GM12878 (cell line): ENCODE data around the gene RNF183. TPM values are rescaled to one million over a fixed set of nuclear protein-coding genes. Genes with fewer than 3 reads are reported as not detected.

Source experiments
- ATAC-seq: fragments of 200-7000 bp; cut with Tn5 transposase; 3 replicates; pipeline ENCODE4 v1.9.1; 2020; ENCODE audit warnings: mild to moderate bottlenecking, moderate library complexity
- BruUV-seq: library from RNA; stranded (reverse); fragments of 400-500 nt; replicated peaks from 2 replicates; lab custom pipeline; 2021; lab: Mats Ljungman, UMichigan
- CTCF ChIA-PET: fragments of 300-600 bp; sonication (Branson Sonifier 250); formaldehyde crosslinking; extraction: SDS; loops from one replicate; lab custom pipeline; 2021; ENCODE audit warnings: inconsistent platforms; lab: Yijun Ruan, JAX
- POLR2A ChIA-PET: fragments of 350-600 bp; formaldehyde crosslinking; extraction: SDS; loops from one replicate; lab custom pipeline; 2021; ENCODE audit warnings: inconsistent platforms; lab: Charles Lee
- RAD21 ChIA-PET: fragments of 300-600 bp; sonication (Branson Sonifier 250); formaldehyde crosslinking; loops from one replicate; lab custom pipeline; 2023; ENCODE audit warnings: antibody characterized with exemption; ENCODE audit not compliant: unreplicated experiment; lab: Charles Lee
- SMC1A ChIA-PET: fragments of 300-600 bp; sonication (Branson Sonifier 250); formaldehyde crosslinking; loops from one replicate; lab custom pipeline; 2023; ENCODE audit not compliant: unreplicated experiment, uncharacterized antibody; lab: Charles Lee
- DNase-seq: peaks from one replicate; pipeline ENCODE4 v3.0.0-alpha.2; 2011; ENCODE audit warnings: low read depth, low spot score
- FAIRE-seq: peaks from 3 replicates; lab custom pipeline; 2011; peaks lifted over from hg19 to GRCh38; lab: Jason Lieb, UNC
- H2AFZ ChIP-seq: 2 replicates; pipeline ENCODE4 v1.6.0; 2011; ENCODE audit warnings: low read depth, low read length, control low read depth; ENCODE audit not compliant: control insufficient read depth
- H3K27ac ChIP-seq: 2 replicates; pipeline ENCODE4 v1.5.1; 2011; ENCODE audit warnings: control low read depth; ENCODE audit not compliant: control insufficient read depth, insufficient read depth
- H3K27me3 ChIP-seq, 2 experiments: replicated peaks in 1 of 2; 2 replicates each; pipeline versions ENCODE4 v1.6.0 to v1.6.1; 2011; ENCODE audit warnings: low read length in 1 of 2; ENCODE audit not compliant: control insufficient read depth in 2 of 2, insufficient read depth in 2 of 2
- H3K36me3 ChIP-seq, 2 experiments: 2 replicates each; pipeline ENCODE4 v1.5.1; 2011; ENCODE audit warnings: low read length in 1 of 2; ENCODE audit not compliant: control insufficient read depth in 2 of 2, insufficient read depth in 2 of 2
- H3K4me1 ChIP-seq: 2 replicates; pipeline ENCODE4 v1.6.1; 2011; ENCODE audit warnings: mild to moderate bottlenecking, low read length, moderate library complexity, mixed read lengths; ENCODE audit not compliant: control insufficient read depth, insufficient read depth
- H3K4me2 ChIP-seq: 2 replicates; pipeline ENCODE4 v1.6.0; 2011; ENCODE audit warnings: control low read depth; ENCODE audit not compliant: control insufficient read depth, insufficient read depth
- H3K4me3 ChIP-seq: fragments of 200-600 bp; sonication (generic); 2 replicates; pipeline ENCODE4 v1.5.1; 2016
- H3K79me2 ChIP-seq: 2 replicates; pipeline ENCODE4 v1.6.0; 2011; ENCODE audit warnings: low read length; ENCODE audit not compliant: control insufficient read depth, insufficient read depth
- H3K9ac ChIP-seq: 2 replicates; pipeline ENCODE4 v1.8.0; 2011; ENCODE audit warnings: low read length, control low read depth, mixed read lengths; ENCODE audit not compliant: control insufficient read depth, insufficient read depth
- H3K9me3 ChIP-seq: replicated peaks from 3 replicates; pipeline ENCODE4 v1.5.1; 2011; ENCODE audit warnings: mild to moderate bottlenecking, low read length; ENCODE audit not compliant: control insufficient read depth, insufficient read depth
- H4K20me1 ChIP-seq: 2 replicates; pipeline ENCODE4 v1.6.0; 2011; ENCODE audit not compliant: control insufficient read depth, insufficient read depth
- ATF3 ChIP-seq: IDR thresholded peaks from 2 replicates; pipeline ENCODE4 v1.6.1; 2011; ENCODE audit warnings: low read depth, mild to moderate bottlenecking, low read length, moderate library complexity, borderline replicate concordance; ENCODE audit errors: extremely low read depth
- ATF7 ChIP-seq: fragments of 450-650 bp; IDR thresholded peaks from 2 replicates; pipeline ENCODE4 v1.6.1; 2016; ENCODE audit warnings: low read depth, mild to moderate bottlenecking
- CHD1 ChIP-seq: IDR thresholded peaks from 2 replicates; pipeline ENCODE4 v1.6.1; 2012; ENCODE audit warnings: low read depth, low read length, improper control_type of control experiment
- CHD2 ChIP-seq: IDR thresholded peaks from 2 replicates; pipeline ENCODE4 v1.6.1; 2011; ENCODE audit warnings: low read depth, low read length, improper control_type of control experiment, borderline replicate concordance
- CHD4 ChIP-seq: fragments of 200-600 bp; sonication (generic); IDR thresholded peaks from 2 replicates; pipeline ENCODE4 v1.6.1; 2016; ENCODE audit warnings: mild to moderate bottlenecking
- CREM ChIP-seq: IDR thresholded peaks from 2 replicates; pipeline ENCODE4 v1.6.1; 2014; ENCODE audit warnings: antibody characterized with exemption, low read depth
- E2F4 ChIP-seq: IDR thresholded peaks from 2 replicates; pipeline ENCODE4 v1.6.1; 2012; ENCODE audit warnings: low read depth, low read length, improper control_type of control experiment
- HSF1 ChIP-seq: fragments of 150-350 bp; IDR thresholded peaks from 2 replicates; pipeline ENCODE4 v1.6.1; 2014; ENCODE audit warnings: mild to moderate bottlenecking, low read depth, low read length
- IKZF1 ChIP-seq: fragments of 450-650 bp; conservative IDR thresholded peaks from 2 replicates; pipeline ENCODE4 v1.6.1; 2017; ENCODE audit warnings: antibody characterized with exemption, mild to moderate bottlenecking
- KLF5 ChIP-seq: fragments of 450-650 bp; IDR thresholded peaks from 2 replicates; pipeline ENCODE4 v1.6.1; 2014; ENCODE audit warnings: mild to moderate bottlenecking; ENCODE audit not compliant: partially characterized antibody
- NFIC ChIP-seq: IDR thresholded peaks from 2 replicates; pipeline ENCODE4 v1.6.1; 2012; ENCODE audit warnings: low read depth, mild to moderate bottlenecking, inconsistent platforms, low read length, moderate library complexity
- NR2C1 ChIP-seq: fragments of 450-650 bp; IDR thresholded peaks from 2 replicates; pipeline ENCODE4 v1.6.1; 2017; ENCODE audit warnings: antibody characterized with exemption, mild to moderate bottlenecking, moderate library complexity
- NR2F1 ChIP-seq: fragments of 450-650 bp; conservative IDR thresholded peaks from 2 replicates; pipeline ENCODE4 v1.6.1; 2017; ENCODE audit warnings: mild to moderate bottlenecking
- POLR2A ChIP-seq: IDR thresholded peaks from 2 replicates; pipeline ENCODE4 v1.6.1; 2011; ENCODE audit warnings: low read depth, mild to moderate bottlenecking, low read length
- RAD51 ChIP-seq: fragments of 450-650 bp; IDR thresholded peaks from 2 replicates; pipeline ENCODE4 v1.6.1; 2016; ENCODE audit warnings: moderate library complexity, mild to moderate bottlenecking, inconsistent platforms
- SMARCA5 ChIP-seq: fragments of 450-650 bp; IDR thresholded peaks from 2 replicates; pipeline ENCODE4 v1.6.1; 2017; ENCODE audit warnings: mild to moderate bottlenecking
- STAT1 ChIP-seq: fragments of 450-650 bp; conservative IDR thresholded peaks from 2 replicates; pipeline ENCODE4 v1.6.1; 2014; ENCODE audit warnings: antibody characterized with exemption, mild to moderate bottlenecking
- SUPT20H ChIP-seq: IDR thresholded peaks from 2 replicates; pipeline ENCODE4 v1.6.1; 2011; ENCODE audit warnings: low read depth, mild to moderate bottlenecking, low read length, moderate library complexity, borderline replicate concordance; ENCODE audit not compliant: control insufficient read depth
- USF2 ChIP-seq: IDR thresholded peaks from 2 replicates; pipeline ENCODE4 v1.6.1; 2011; ENCODE audit warnings: low read depth, low read length, improper control_type of control experiment, borderline replicate concordance
- ZNF384 ChIP-seq: IDR thresholded peaks from 2 replicates; pipeline ENCODE4 v1.6.1; 2012; ENCODE audit warnings: low read depth, mild to moderate bottlenecking, low read length, improper control_type of control experiment, borderline replicate concordance
- WGBS: methylation state at CpG from one replicate; pipeline ENCODE4 v1.1.6; 2016; ENCODE audit warnings: low lambda C conversion rate; ENCODE audit not compliant: insufficient replicate concordance, insufficient coverage; ENCODE audit errors: missing lambda C conversion rate; 5-methylcytosine and 5-hydroxymethylcytosine counted together
- in situ Hi-C: fragments of 300-500 bp; cut with MboI; formaldehyde crosslinking; loops from 9 replicates; pipeline ENCODE4 v1.14.3; 2018; ENCODE audit warnings: mixed read lengths
- intact Hi-C: fragments of 100-400 bp; cut with micrococcal nuclease; formaldehyde crosslinking; loops from one replicate; pipeline ENCODE4 v1.14.2; 2022; ENCODE audit not compliant: unreplicated experiment
- polyA plus RNA-seq, 11 experiments: library from polyadenylated mRNA; depleted of rRNA in 4 of 11; unstranded in 6 of 11; stranded (reverse) in 5 of 11; fragments of >200 nt; fragmentation: Nextera tagmentation in 4 of 11; fragmentation: Illumina TruSeq in 1 of 11; extraction: Ambion mirVana in 4 of 11; extraction: Trizol in 1 of 11; gene quantifications; 1 replicate in 1 of 11; 2 replicates in 10 of 11; pipeline versions ENCODE4 v1.2.1 to v1.2.3, GENCODE V29; 2011 to 2016; ENCODE audit warnings: inconsistent platforms in 2 of 11, missing spikeins in 2 of 11, low read depth in 1 of 11
- total RNA-seq, 4 experiments: library from RNA; depleted of rRNA in 3 of 4; stranded (reverse); fragments of >200 nt in 3 of 4; fragmentation: Illumina TruSeq in 1 of 4; extraction: Trizol in 1 of 4; gene quantifications; 2 replicates each; pipeline versions ENCODE4 v1.2.1 to v1.2.3, GENCODE V29; 2013 to 2021

The RNF183 gene
- total and polyA plus RNA-seq, 10 of the 15 experiments (the other 5 are each of a cell fraction or from before 2014, with no cell fraction given) = 0.03 to 0.26 (median 0.07) TPM; not detected in 6

GRCh38 chr9:113274474-113275156, 28.6 kb downstream of the RNF183 start:
- Histone ChIP-seq H3K79me2 (peaks cover 40% of the 10 kb centered on the region), H3K9me3 (no peaks in the 10 kb centered on the region), H3K27ac (peak overlapping the region; percentile 89), H3K4me3 (peak overlapping the region; percentile 75), H3K4me2 (peak overlapping the region; percentile 74), H3K27me3 (no peaks in the 10 kb centered on the region), H3K9ac (peak overlapping the region; percentile 94), H3K4me1 (peaks cover 8% of the 10 kb centered on the region; the same call in 1 of the 2 replicates), H4K20me1 (no peaks in the 10 kb centered on the region), H2AFZ (peak overlapping the region; percentile 96), H3K36me3 (peaks cover 3 to 5% of the 10 kb centered on the region in 2 experiments; a peak in 3 of 4 replicates)
- POLR2A ChIA-PET = interaction anchor here (0.6 to 3.0 kb wide), 13 partner anchors 12 to 378 kb away, joined by 3 to 32 read pairs (median 3); partner anchors contain the start of genes C9orf43, FKBP15, POLE3 and SLC31A1
- SMC1A ChIA-PET = interaction anchor here (0.6 to 5.0 kb wide), 29 partner anchors 9 to 383 kb away, joined by 3 to 68 read pairs (median 4); partner anchors contain the start of genes ALAD, C9orf43, FKBP15 and POLE3
- ATAC-seq = peak; percentile 54
- peak; percentile 35 for DNase-seq
- CTCF ChIA-PET = interaction anchor here (0.7 to 8.5 kb wide), 38 partner anchors 9 to 467 kb away, joined by 3 to 117 read pairs (median 5); partner anchors contain the start of genes ALAD, C9orf43, FKBP15 and POLE3
- in situ Hi-C loops = loop anchor here (5.0 kb wide), 3 partner anchors 133 to 383 kb away; no protein-coding TSS in a partner anchor
- no TSS peak for BruUV-seq
- intact Hi-C loops = loop anchor here (1.0 to 10.0 kb wide), 8 partner anchors 54 to 1110 kb away; partner anchors contain the start of genes AKNA and WDR31
- FAIRE-seq = no peak
- RAD21 ChIA-PET = interaction anchor here (0.6 to 5.6 kb wide), 29 partner anchors 9 to 382 kb away, joined by 3 to 63 read pairs (median 4); partner anchors contain the start of genes ALAD, C9orf43, FKBP15 and HDHD3
- 0% methylated on average over 15 of the region's 15 CpGs for WGBS
- TF ChIP-seq CHD4 (no peak), RAD51 (no peak), SUPT20H (no peak), E2F4 (no peak), SMARCA5 (no peak), CHD1 (no peak), IKZF1 (no peak), CHD2 (no peak), HSF1 (no peak), USF2 (no peak), STAT1 (no peak), KLF5 (no peak), NFIC (no peak), NR2C1 (peak; percentile 93), CREM (no peak), ZNF384 (peak; percentile 49; the same call in 1 of the 2 replicates), ATF3 (no peak), ATF7 (no peak), NR2F1 (peak; percentile 98), POLR2A (no peak)
